GM18868 (cell line): Measurements from ENCODE around the gene SMIM8.

ENCODE experiments used
- ATAC-seq: cut with Tn5 transposase; IDR thresholded peaks from one replicate; pipeline ENCODE4 v1.9.1; 2021; ENCODE audit warnings: mild to moderate bottlenecking, moderate library complexity; ENCODE audit not compliant: unreplicated experiment

The SMIM8 gene

DNA sequence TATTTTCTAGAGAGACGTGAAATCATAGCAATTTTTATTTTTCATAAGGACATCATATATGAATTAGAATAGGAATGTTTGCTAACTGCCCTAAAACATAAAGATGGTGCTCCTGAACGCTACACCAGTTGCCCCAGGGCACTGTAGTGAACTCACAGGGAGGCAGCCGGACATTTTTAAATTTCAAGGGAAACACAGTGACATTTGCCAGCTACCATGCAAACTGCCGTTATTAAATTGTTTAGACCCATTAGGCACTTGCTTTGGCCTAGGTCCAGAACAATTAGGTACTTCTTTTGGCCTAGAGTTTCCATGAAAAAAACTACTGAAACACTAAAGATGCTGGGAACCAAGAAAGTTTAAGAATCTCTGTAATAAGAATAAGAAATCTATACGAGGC, 60.5 kb downstream of the SMIM8 start:
- ATAC-seq = no peak

DNA sequence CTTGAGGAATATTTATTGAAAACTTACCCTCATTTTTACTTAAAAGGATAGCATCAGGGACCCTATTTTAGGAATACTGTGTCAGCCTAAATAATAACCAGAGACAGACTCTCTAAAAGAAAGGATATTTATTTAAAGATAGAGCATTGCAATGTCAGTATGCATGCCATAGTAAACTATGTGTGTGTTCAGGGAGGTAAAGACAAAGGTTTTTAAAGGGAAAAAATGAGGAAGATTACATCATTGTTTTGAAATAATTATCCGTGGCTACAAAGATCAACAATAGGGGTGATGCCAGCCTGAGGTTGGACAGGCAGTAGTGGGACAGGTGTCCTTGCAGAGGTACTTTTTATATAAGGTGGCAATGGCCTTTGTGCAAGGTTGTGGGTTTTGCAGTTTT, 61.6 kb downstream of the SMIM8 start:
- no peak for ATAC-seq

DNA sequence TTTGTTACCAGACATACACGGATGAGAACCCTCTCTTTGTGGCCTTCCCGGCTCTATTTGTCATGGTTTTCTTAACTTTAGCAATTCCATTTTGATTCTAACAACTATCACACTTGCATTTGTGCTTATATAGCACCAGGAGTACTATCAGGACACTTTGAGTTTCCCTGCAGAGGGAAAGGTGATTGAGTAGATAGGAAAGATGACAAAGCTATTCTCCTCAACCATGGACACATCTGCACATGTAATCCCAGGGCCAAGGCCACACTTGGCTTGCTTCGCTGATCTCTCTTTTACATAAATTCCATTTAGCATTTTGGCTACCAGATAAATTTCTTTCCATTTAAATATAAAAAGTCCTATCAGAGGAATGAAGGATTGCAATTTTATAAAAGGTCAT, 62.1 kb downstream of the SMIM8 start:
- ATAC-seq = no peak

DNA sequence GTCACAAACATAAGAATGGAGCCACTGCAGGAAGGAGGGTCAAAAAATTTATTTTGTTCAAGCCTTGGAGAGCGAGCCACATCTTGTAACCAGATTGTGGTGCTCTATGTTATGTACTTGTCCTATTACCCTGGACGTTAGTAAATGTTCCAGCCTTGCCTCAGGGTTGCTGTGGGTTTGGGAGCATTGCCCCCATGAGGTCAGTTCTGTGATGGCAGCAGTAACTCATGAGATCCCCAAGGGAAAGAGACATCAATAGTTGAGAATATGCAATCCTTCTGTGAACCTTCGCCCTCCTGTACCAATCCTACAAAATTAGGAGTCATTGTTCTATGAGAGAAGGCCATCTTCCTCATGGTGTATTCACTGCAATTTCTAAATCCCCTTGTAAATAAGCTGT, 68.9 kb downstream of the SMIM8 start:
- ATAC-seq = no peak
